ENCODE measurements around the gene C16orf54. TPM values are rescaled to one million over a fixed set of nuclear protein-coding genes. Genes with fewer than 3 reads are reported as not detected.
"Not testable (repeated sequence)": the region's sequence is repeated elsewhere in the genome, so short reads cannot be mapped to it uniquely, and the experiment has no call there.

The C16orf54 gene, protein sequence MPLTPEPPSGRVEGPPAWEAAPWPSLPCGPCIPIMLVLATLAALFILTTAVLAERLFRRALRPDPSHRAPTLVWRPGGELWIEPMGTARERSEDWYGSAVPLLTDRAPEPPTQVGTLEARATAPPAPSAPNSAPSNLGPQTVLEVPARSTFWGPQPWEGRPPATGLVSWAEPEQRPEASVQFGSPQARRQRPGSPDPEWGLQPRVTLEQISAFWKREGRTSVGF
- total RNA-seq (2021): not detected in 2 replicates
- Bru-seq, nascent RNA: not detected
- BruChase-seq, experiment 1, labeled RNA remaining after a 2-hour chase: not detected
- percentile 13 among the genes with signal in this experiment for BruChase-seq, experiment 2, labeled RNA remaining after a 6-hour chase
- long read RNA-seq: 0 reads

DNA sequence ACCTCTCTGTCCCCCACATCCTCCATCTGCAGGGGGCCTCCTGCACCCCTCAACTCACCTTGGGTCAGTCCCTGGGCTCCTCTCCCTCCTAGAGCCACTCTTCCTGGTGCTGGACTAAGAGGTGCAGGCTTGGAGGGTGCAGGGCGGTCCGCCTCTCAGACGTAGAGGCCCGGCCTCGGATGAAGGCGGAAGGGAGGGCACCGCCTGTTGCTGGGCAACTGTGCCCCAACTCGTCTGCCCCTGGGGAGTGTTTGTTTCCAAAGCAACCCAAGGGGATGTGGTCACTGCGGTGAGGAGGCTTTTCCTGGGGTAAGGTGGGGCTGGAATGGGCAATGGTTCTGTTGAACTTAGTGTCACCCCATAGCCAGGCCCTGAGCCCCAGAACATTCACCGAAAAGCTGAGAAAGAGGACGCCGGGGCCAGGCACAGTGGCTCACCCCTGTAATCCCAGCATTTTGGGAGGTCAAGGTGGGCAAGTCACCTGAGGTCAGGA is at the start of gene C16orf54:
TSS of gene C16orf54 (minus strand) at position 138 of the 493 bp plus-strand sequence. CDS start 1,039 bp downstream, outside the sequence.
- no peaks in the 10 kb centered on the region for H3K9me3 ChIP-seq (ENCODE audit: insufficient read depth, low read depth)
- no peaks in the 10 kb centered on the region for H3K27me3 ChIP-seq (ENCODE audit: insufficient read depth, low read depth)
- no peak within 1 kb of the TSS for H2AFZ ChIP-seq
- POLR2A ChIA-PET (ENCODE audit: unreplicated experiment): interaction anchor here (0.5 to 0.6 kb wide), 2 partner anchors 17 to 40 kb away, joined by 3 to 17 read pairs; no protein-coding TSS in a partner anchor
- TF ChIP-seq CTCF (conservative IDR thresholded peaks at IDR 0.05) (no peak), EZH2 (IDR thresholded peaks at IDR 0.05; ENCODE audit: low read depth) (no peak)
- H3K79me2 ChIP-seq (ENCODE audit: low read depth): no peaks in the 10 kb centered on the region
- intact Hi-C loops (cut with micrococcal nuclease; ENCODE audit: unreplicated experiment): no loop called here
- no peaks in the 10 kb centered on the region for H4K20me1 ChIP-seq (ENCODE audit: insufficient read depth)
- CTCF ChIA-PET: no interaction called here
- BruUV-seq (replicated peaks): no TSS peak
- no peaks in the 10 kb centered on the region for H3K36me3 ChIP-seq (ENCODE audit: low read depth)
- no peak within 1 kb of the TSS for H3K4me2 ChIP-seq
- no peaks in the 10 kb centered on the region for H3K9me2 ChIP-seq (ENCODE audit: insufficient read depth)
- no peak within 1 kb of the TSS for H3K27ac ChIP-seq
- DNase-seq: no peak
- H3K4me1 ChIP-seq (replicated peaks; ENCODE audit: insufficient read depth): no peaks in the 10 kb centered on the region
- no peak within 1 kb of the TSS for H3K4me3 ChIP-seq
- H3F3A ChIP-seq (ENCODE audit: insufficient read depth, low read depth): peaks cover 8% of the 10 kb centered on the region; the same call in 1 of the 2 replicates

GRCh38 chr16:29794231-29794710 is 48.5 kb upstream of the C16orf54 start:
- CTCF ChIA-PET: no interaction called here
- no peak overlapping the region for H3K27ac ChIP-seq
- H3K4me3 ChIP-seq: no peak overlapping the region
- no peak for DNase-seq
- 0 out of 2 replicates have a peak, but pooled peaks cover 9% of the 10 kb centered on the region for H4K20me1 ChIP-seq (ENCODE audit: insufficient read depth)
- no peaks in the 10 kb centered on the region for H3K9me3 ChIP-seq (ENCODE audit: insufficient read depth, low read depth)
- H3K27me3 ChIP-seq (ENCODE audit: insufficient read depth, low read depth): no peaks in the 10 kb centered on the region
- peaks cover 61% of the 10 kb centered on the region for H3K79me2 ChIP-seq (ENCODE audit: low read depth)
- POLR2A ChIA-PET (ENCODE audit: unreplicated experiment): no interaction called here
- peaks cover 3% of the 10 kb centered on the region for H3F3A ChIP-seq (ENCODE audit: insufficient read depth, low read depth)
- TF ChIP-seq EZH2 (IDR thresholded peaks at IDR 0.05; ENCODE audit: low read depth) (no peak), CTCF (conservative IDR thresholded peaks at IDR 0.05) (no peak)
- BruUV-seq (replicated peaks): no TSS peak
- H3K4me2 ChIP-seq: no peak overlapping the region
- H3K36me3 ChIP-seq (ENCODE audit: low read depth): peaks cover 20% of the 10 kb centered on the region
- intact Hi-C loops (cut with micrococcal nuclease; ENCODE audit: unreplicated experiment): no loop called here
- H3K9me2 ChIP-seq (ENCODE audit: insufficient read depth): no peaks in the 10 kb centered on the region
- H3K4me1 ChIP-seq (replicated peaks; ENCODE audit: insufficient read depth): peaks cover 16% of the 10 kb centered on the region
- no peak overlapping the region for H2AFZ ChIP-seq

GRCh38 chr16:29793153-29793552 is 47.4 kb upstream of the C16orf54 start:
- H3K4me2 ChIP-seq; DNase-seq; intact Hi-C loops (cut with micrococcal nuclease; ENCODE audit: unreplicated experiment); H3K27me3 ChIP-seq (ENCODE audit: insufficient read depth, low read depth); H3K27ac ChIP-seq; H3K4me3 ChIP-seq; H3K9me2 ChIP-seq (ENCODE audit: insufficient read depth); H2AFZ ChIP-seq; H4K20me1 ChIP-seq (ENCODE audit: insufficient read depth); BruUV-seq (replicated peaks); H3K9me3 ChIP-seq (ENCODE audit: insufficient read depth, low read depth); H3F3A ChIP-seq (ENCODE audit: insufficient read depth, low read depth): not testable (repeated sequence)
- Histone ChIP-seq H3K4me1 (replicated peaks; ENCODE audit: insufficient read depth) (peaks cover 17% of the 10 kb centered on the region), H3K79me2 (ENCODE audit: low read depth) (peaks cover 61% of the 10 kb centered on the region), H3K36me3 (ENCODE audit: low read depth) (peaks cover 17% of the 10 kb centered on the region)
- ChIA-PET CTCF (interaction anchor here (0.7 kb wide), 1 partner anchor 74 kb away, joined by 3 read pairs; no protein-coding TSS in a partner anchor), POLR2A (ENCODE audit: unreplicated experiment) (interaction anchor here (0.7 kb wide), 1 partner anchor 108 kb away, joined by 3 read pairs; no protein-coding TSS in a partner anchor)

Data from PC-9 (cell line).